A549 (cell line): ENCODE data around the gene ZFAND4.

ENCODE experiments used
- BCL3 ChIP-seq: fragments of >200 bp; sonication (Bioruptor Twin); formaldehyde crosslinking; IDR thresholded peaks from 3 replicates; pipeline ENCODE4 v1.6.1; 2016
- EP300 ChIP-seq, 2 experiments: fragments of >200 bp; sonication (Bioruptor Twin); formaldehyde crosslinking; IDR thresholded peaks; 2 replicates in 1 of 2; 3 replicates in 1 of 2; pipeline ENCODE4 v1.6.1; 2016 to 2017
- FOSL2 ChIP-seq, 2 experiments: fragments of 450-650 bp in 1 of 2; fragments of >200 bp in 1 of 2; sonication (Bioruptor Twin) in 1 of 2; formaldehyde crosslinking; IDR thresholded peaks; 2 replicates each; pipeline versions ENCODE4 v1.5.0 to v1.6.1; 2016 to 2020; ENCODE audit warnings: mild to moderate bottlenecking in 1 of 2, moderate library complexity in 1 of 2
- JUN ChIP-seq, 2 experiments: fragments of >200 bp; sonication (Bioruptor Twin); formaldehyde crosslinking; IDR thresholded peaks; 2 replicates in 1 of 2; 3 replicates in 1 of 2; pipeline ENCODE4 v1.6.1; 2016 to 2017
- KDM1A ChIP-seq: fragments of 200-600 bp; sonication (generic); IDR thresholded peaks from 2 replicates; pipeline ENCODE4 v1.6.1; 2016; ENCODE audit warnings: low read depth, mild to moderate bottlenecking
- MAFK ChIP-seq: fragments of 450-650 bp; IDR thresholded peaks from 2 replicates; pipeline ENCODE4 v1.6.1; 2014; ENCODE audit not compliant: partially characterized antibody
- MAZ ChIP-seq: fragments of 150-350 bp; IDR thresholded peaks from 2 replicates; pipeline ENCODE4 v1.6.1; 2014; ENCODE audit warnings: antibody characterized with exemption, low read depth, low read length, borderline replicate concordance
- PBX3 ChIP-seq: IDR thresholded peaks from 2 replicates; pipeline ENCODE4 v1.6.1; 2012
- SMC3 ChIP-seq: fragments of >200 bp; sonication (Bioruptor Twin); formaldehyde crosslinking; IDR thresholded peaks from 3 replicates; pipeline ENCODE4 v1.6.1; 2018; ENCODE audit warnings: inconsistent platforms
- TF ChIP-seq, protein P1 (sequence below): fragments of >200 bp; sonication (Bioruptor Twin); formaldehyde crosslinking; IDR thresholded peaks from 3 replicates; pipeline ENCODE4 v1.5.1; 2016
- TF ChIP-seq, protein P2 (sequence below): fragments of 150-350 bp; IDR thresholded peaks from 2 replicates; pipeline ENCODE4 v1.6.1; 2014; ENCODE audit warnings: low read depth, mild to moderate bottlenecking, low read length

- TF ChIP-seq, protein P1, sequence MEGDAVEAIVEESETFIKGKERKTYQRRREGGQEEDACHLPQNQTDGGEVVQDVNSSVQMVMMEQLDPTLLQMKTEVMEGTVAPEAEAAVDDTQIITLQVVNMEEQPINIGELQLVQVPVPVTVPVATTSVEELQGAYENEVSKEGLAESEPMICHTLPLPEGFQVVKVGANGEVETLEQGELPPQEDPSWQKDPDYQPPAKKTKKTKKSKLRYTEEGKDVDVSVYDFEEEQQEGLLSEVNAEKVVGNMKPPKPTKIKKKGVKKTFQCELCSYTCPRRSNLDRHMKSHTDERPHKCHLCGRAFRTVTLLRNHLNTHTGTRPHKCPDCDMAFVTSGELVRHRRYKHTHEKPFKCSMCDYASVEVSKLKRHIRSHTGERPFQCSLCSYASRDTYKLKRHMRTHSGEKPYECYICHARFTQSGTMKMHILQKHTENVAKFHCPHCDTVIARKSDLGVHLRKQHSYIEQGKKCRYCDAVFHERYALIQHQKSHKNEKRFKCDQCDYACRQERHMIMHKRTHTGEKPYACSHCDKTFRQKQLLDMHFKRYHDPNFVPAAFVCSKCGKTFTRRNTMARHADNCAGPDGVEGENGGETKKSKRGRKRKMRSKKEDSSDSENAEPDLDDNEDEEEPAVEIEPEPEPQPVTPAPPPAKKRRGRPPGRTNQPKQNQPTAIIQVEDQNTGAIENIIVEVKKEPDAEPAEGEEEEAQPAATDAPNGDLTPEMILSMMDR, result no peak
- TF ChIP-seq MAFK (no peak), PBX3 (no peak), JUN (IDR thresholded peaks at IDR 0.05) (no peak), MAZ (no peak), EP300 (IDR thresholded peaks at IDR 0.05) (no peak), KDM1A (no peak), FOSL2 (IDR thresholded peaks at IDR 0.05) (no peak), FOSL2 (CRISPR knock-in tag; IDR thresholded peaks at IDR 0.05) (no peak), SMC3 (no peak), BCL3 (no peak)
- TF ChIP-seq, protein P2, sequence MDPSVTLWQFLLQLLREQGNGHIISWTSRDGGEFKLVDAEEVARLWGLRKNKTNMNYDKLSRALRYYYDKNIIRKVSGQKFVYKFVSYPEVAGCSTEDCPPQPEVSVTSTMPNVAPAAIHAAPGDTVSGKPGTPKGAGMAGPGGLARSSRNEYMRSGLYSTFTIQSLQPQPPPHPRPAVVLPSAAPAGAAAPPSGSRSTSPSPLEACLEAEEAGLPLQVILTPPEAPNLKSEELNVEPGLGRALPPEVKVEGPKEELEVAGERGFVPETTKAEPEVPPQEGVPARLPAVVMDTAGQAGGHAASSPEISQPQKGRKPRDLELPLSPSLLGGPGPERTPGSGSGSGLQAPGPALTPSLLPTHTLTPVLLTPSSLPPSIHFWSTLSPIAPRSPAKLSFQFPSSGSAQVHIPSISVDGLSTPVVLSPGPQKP, result no peak
Measured at GRCh38 chr10:45624724-45625123, 47.8 kb downstream of the ZFAND4 start.
